ENCODE measurements around the gene LTO1.

LTO1 gene

GRCh38 chr11:69645801-69646492 is 29.2 kb downstream of the LTO1 start:
- DNase-seq (ENCODE audit: low read depth) = no peak

- no peak for DNase-seq (ENCODE audit: low read depth)
Measured at GRCh38 chr11:69644962-69645675, 30.0 kb downstream of the LTO1 start.

DNA sequence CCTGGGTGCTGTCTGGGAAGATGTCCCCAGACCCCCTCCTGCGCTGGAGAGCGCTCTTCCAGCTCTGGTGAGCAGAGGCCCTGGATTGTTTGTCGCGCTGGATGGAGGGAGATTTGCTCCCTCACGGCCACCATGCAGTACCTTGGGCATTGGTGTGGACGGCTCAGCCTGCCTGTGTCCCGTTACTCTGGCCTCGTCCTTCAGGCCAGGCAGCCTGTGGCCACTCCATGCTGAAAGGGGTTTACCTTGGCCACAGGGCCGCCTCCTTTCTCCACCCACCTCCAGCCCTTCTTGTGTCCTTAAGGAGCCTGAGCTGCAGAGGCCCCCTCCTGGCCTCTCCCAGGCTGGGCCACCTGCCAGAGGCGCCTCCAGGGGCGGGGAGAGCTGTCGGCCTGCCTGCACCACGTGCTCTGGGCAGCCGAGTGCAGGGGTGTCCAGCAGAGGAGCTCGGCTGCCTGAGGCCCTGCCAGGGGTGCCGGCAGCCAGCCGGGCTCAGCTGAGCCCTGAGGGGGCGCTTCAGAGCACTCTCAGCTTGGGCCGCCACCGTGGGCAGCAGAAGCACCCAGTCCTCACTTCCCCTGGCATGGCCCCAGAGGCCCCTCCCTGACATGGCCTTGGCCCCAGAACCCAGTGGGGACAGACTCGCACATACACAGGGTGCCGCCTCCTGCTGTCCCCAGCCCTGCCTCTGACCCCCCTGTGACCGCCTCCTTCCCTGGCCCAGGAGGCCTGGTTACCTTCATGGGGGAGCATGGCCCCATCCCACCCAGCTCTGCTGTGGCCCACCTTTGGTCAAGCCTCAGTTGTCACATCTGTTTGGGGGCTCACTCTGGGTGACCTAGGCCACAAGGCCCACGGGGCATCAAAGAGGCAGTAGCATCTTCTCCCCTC is 30.8 kb downstream of the LTO1 start:
- DNase-seq (ENCODE audit: low read depth) = no peak

GRCh38 chr11:69643646-69644045 is 31.5 kb downstream of the LTO1 start:
- no peak for DNase-seq (ENCODE audit: low read depth)

DNA sequence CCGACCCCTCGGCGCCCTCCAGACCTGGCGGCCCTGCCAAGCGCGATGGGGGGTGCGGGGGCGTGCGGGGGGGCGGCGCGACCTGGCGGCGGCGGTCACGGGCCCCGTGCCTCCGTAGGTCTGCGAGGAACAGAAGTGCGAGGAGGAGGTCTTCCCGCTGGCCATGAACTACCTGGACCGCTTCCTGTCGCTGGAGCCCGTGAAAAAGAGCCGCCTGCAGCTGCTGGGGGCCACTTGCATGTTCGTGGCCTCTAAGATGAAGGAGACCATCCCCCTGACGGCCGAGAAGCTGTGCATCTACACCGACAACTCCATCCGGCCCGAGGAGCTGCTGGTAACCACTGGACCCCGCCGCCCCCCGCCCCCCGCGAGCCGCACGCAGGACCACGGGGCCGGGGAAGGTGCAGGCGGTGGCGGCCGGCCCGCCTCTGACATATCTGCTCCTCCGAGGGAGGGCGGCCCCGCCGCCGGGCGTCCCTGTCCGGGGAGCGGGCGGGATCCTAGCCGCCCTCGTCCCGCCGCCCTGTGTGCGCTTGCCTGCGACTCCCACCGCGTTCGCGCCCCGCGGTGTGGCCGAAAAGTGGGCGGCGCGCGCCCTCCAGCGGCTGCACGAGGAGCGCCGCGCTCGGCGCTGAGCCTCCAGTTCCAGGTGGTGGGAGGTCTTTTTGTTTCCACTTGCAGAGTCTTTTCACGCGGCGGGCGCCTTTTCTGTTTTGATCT is 32.1 kb downstream of the LTO1 start:
- DNase-seq (ENCODE audit: low read depth) = peak; percentile 73

GRCh38 chr11:69642549-69642912 is 32.6 kb downstream of the LTO1 start:
- peak; percentile 22 for DNase-seq (ENCODE audit: low read depth)

- no peak for DNase-seq (ENCODE audit: low read depth)
Measured at GRCh38 chr11:69641681-69642548, 33.2 kb downstream of the LTO1 start.

DNA sequence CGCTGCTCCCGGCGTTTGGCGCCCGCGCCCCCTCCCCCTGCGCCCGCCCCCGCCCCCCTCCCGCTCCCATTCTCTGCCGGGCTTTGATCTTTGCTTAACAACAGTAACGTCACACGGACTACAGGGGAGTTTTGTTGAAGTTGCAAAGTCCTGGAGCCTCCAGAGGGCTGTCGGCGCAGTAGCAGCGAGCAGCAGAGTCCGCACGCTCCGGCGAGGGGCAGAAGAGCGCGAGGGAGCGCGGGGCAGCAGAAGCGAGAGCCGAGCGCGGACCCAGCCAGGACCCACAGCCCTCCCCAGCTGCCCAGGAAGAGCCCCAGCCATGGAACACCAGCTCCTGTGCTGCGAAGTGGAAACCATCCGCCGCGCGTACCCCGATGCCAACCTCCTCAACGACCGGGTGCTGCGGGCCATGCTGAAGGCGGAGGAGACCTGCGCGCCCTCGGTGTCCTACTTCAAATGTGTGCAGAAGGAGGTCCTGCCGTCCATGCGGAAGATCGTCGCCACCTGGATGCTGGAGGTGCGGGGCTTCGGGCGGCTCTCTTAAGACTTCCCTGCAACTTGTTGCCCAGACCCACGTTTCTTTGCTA is 34.1 kb downstream of the LTO1 start, which contains the start of gene CCND1:
TSS of gene CCND1 (plus strand) at position 162 of the 587 bp plus-strand sequence. CDS start at position 320, 158 bp downstream.
- no peak for DNase-seq (ENCODE audit: low read depth)

GRCh38 chr11:69640260-69640994 is 34.7 kb downstream of the LTO1 start:
- no peak for DNase-seq (ENCODE audit: low read depth)

- no peak for DNase-seq (ENCODE audit: low read depth)
Measured at GRCh38 chr11:69639831-69640230, 35.3 kb downstream of the LTO1 start.

DNA sequence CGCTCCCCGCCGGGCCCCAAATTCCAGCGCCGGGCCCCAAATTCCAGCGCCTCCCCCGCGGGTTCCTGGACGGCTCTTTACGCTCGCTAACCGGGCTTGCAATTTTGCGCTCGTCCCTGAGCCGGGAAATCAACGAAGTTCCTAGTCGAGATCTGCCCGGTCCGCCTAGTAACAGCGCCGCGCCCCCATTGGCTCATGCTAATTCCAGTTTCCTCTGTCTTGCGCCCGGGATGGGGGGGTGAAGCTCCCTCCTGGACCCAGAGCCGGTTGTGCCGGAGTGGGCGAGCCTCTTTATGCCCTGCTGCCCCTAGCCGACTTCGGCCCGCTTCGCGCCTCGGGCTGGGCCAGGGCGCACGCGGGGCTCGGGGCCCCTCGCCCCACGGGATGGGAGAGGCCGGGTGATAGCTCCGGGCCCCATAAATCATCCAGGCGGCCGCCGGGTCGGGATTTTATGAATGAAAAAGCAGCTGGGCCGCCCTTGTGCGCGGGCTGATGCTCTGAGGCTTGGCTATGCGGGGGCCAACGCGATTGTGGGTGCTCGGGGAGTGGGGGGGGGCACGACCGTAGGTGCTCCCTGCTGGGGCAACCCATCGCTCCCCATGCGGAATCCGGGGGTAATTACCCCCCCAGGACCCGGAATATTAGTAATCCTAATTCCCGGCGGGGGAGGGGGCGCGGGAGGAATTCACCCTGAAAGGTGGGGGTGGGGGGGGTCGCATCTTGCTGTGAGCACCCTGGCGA is 36.0 kb downstream of the LTO1 start:
- DNase-seq (ENCODE audit: low read depth) = no peak

- DNase-seq (ENCODE audit: low read depth) = no peak
Measured at GRCh38 chr11:69637941-69638871, 36.9 kb downstream of the LTO1 start.

DNA sequence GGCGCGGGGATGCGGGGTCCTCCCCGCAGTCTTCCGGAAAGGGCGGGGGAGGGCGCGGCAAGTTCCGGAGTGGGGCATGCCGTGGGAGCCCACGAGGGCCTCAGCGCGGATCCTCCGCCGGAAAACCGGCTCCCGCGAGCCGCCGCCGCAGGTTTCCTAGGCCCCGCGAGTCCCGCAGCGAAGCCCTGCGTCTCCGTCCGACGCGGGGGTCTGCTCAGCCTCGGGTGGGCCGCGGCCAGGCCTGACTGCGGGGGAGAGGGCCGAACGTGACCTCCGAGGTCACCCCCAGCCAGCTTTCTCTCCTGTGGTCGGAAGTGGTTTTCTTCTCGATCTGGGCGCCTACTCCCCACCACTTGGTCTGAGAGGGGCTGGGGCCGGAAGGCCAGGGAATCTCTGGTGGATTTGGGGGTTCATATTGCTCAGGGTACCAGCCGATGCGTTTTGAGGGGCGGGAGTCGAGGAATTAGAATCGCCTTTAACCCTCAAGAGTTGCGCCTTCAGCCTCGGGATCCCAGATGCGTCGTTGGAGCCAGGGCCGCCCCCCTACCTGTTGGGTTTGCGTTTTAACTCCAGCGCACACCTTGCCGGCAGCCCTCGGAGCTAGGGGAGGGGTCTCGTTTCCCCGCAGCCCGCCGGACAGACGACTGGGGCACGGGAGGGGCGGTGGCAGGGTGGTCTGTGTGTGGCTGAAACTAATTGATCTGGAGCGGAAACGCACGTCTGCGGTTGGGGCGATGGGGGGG is 37.8 kb downstream of the LTO1 start:
- DNase-seq (ENCODE audit: low read depth) = no peak

DNA sequence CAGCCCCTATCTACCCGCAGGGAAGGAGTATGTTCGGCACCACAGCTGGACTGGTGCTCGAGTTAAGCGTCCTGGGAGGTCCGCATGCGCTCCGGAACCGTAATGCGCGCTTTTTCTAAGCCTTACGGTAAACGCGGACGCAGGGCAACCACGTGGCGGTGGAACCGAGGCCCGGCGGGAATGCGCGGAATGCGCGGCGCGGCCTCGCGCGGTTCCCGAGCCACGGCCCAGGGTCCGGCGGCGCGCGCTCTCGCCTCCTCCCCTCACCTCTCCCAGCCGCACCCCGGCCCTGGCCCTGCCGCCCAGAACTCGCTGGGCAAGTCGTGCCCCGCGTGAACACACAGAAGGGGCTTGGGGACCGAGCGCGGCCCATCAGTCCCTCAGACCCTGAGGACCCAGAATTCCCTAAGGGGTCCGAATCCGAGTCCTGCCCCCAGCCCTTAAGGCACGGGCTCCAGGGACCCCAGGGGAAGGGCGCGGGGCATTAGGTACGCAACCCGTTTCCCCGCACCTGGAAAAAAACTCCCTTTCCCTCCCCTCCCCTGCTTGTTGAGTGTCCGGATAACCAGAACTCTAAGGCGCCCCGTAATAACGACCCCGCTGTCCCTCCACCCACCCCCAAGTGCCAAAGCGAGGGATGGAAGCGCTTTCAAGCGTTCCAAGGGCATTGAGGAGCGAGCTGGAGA is 38.5 kb downstream of the LTO1 start:
- no peak for DNase-seq (ENCODE audit: low read depth)

- DNase-seq (ENCODE audit: low read depth) = no peak
Measured at GRCh38 chr11:69635804-69636511, 39.2 kb downstream of the LTO1 start.

DNA sequence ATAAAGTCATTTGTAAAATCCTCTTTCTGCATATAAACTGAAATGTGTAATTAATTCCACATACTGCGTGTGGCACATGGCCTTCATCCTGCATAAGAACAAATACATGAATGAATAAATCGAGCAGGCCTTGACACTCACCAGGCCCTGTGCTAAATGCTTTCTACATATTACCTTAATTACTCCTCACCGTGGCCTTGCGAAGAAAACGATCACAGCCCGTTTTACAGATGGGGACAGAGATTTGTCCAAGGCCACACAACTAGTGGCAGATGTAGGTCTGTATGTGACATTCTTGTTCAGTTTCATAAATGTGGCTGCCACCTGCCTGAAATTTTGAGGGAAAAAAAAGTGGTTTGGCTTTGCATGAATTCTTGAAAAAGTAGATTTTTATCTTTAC is 40.0 kb downstream of the LTO1 start:
- no peak for DNase-seq (ENCODE audit: low read depth)

Data from activated T-cell treated with anti-CD3 and anti-CD28 coated beads for 1 hour (primary cell).